ENCODE results near the gene DEF6.

Gene DEF6

DNA sequence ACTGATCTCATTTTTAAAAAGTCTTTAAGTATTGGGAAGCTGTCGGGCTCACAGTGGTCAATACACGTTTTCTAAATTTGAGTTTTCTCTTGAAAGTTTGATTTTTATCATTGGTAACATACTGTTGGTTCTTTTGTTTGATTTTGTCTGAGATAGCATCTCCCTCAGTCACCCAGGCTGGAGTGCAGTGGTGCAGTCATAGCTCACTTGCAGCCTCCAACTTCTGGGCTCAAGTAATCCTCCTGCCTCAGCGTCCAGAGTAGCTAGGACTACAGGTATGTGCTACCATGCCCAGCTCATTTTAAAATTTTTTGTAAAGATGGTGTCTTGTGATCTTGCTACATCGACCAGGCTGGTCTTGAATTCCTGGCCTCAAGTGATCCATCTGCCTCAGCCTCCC is 53.8 kb downstream of the DEF6 start:
- no peak for DNase-seq

DNA sequence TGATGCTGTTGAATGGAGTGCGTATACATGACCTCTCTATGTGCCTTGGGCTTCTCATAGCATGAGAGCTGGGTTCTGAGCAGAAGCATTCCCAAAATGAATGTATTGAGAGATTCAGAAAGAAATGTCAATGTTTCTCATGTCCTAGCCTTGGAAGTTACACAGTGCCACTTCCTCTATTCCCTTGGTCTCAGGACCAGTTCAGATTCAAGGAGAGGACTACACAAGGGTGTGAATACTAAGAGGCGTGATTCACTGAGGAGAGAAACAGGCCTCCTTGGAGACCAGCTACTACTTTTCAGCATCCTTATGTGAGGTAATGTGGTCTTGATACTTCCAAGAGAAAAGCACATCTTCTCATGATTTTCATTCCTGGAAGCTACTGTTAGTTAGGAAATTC is 55.1 kb downstream of the DEF6 start:
- no peak for DNase-seq

DNA sequence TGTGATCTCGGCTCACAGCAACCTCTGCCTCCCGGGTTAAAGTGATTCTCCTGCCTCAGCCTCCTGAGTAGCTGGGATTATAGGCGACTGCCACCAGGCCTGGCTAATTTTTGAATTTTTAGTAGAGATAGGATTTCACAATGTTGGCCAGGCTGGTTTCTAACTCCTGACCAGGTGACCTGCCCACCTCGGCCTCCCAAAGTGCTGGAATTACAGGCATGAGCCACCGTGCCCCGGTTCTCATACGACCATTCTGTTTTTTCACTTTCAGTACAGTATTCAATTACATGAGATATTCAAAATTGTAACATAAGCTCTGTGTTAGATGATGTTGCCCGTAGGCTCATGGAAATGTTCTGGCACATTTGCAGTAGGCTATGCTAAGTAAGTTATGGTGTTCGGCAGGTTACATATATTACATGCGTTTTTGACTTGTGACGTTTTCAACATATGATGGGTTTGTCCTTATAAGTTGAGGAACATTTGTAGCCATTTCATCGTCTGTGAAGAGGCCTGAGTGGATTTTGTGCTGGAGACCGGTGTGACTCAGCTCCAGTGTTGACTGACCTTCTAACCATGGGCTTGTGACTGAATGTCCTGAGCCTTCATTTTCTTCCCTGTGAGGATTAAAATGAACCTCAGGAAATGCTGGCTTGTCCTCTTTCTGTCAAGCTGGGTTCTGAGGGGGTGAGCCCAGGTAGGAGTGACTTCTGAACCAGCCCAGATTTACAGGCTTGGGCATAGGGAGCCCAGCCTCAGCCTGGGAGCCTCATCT is 56.9 kb downstream of the DEF6 start:
- DNase-seq = no peak

DNA sequence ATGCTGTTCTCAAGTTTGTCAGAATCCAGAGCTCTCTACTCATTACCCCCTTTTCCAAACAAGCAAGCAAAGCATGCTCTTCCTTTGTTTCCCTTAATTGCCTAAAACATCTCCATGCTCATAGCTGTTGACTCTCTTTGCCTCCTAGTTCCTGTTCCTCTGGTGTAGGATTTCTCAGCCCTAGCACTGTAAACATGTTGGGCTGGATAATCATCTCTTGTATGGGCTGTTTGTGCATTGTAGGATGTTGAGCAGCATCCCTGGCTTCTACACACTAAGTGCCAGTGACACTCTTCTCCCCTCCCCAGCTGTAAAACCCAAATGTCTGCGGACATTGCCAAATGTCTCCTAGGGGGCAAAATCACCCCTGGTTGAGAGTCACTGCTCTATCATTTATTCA is 58.8 kb downstream of the DEF6 start:
- DNase-seq = no peak

DNA sequence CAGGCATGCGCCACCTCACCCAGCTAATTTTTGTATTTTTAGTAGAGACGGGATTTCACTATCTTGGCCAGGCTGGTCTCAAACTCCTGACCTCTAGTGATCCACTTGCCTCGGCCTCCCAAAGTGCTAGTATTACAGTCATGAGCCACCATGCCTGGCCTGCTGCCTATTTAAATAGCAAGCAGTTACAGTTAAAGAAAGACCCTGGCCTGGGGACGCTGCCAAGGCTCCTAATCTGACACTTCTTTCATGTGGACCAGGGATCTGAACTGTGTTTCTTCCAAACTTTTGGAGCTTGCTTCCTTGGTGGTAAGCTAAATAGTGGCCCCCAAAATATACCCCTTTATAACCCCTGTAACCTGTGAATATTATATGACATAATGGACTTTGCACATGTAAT is 60.1 kb downstream of the DEF6 start:
- no peak for DNase-seq

DNA sequence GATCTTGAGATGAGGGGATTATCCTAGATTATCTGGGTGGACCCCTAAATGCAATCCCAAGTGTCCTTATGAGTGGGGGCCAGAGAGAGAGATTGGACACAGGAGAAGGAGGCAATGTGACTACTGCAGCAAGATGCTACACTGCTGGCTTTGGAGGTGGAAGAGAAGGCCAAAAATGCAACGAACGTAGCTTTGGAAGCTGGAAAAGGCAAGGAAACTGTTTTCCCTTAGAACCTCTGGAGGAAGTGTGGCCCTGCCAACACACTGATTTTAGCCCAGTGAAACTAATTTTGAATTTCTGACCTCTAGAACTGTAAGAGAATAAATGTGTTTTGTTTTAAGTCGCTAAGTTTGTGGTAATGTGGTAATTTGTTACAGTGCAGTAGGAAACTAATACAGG is 60.5 kb downstream of the DEF6 start:
- no peak for DNase-seq

DNA sequence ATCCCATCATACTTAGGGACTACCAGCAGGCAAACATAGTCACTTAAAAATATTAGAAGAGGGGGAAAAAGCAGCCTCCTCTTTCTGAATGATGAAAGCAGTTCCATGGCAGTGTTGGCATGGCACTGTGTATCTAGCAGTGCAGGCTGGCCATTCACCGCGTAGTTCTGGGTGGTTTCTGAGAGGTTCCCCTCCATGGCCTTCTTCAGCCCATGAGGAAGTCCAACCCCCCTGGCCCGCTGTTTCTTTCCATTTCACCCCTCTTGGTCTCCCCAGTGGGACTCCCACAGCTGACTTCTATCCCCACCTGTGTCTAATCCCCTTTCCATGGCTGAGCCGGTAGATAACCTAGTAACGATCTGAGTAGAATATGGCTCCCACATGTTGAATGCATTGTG is 61.7 kb downstream of the DEF6 start:
- DNase-seq = no peak

DNA sequence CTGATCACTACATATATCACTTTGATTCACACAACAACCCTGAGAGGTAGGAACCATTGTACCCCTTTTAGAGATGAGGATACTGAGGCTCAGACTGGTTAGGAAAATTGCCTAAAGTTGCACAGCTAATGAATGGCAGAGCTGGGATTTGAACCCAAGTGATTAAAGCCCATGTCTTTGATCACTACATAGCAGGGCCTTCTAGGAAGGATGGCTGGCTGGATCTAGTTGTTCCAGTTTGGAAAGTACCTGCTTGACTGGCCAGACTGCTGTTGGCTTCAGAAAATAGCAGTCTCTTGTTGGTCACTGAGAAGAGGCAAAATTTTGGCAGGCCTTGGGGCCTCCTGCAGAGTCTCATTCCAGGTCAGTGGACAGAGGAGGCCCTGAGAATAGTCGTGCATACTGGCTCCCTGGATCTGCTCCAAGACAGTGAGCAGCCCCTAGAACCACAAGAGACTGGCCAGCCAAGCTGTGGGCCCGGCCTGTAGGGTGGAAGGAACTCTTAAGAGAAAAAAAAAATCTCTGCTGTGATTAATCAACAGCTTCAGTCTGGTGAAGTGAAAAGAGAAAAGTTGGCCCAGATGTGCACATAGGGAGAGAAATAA is 62.2 kb downstream of the DEF6 start:
- no peak for DNase-seq

DNA sequence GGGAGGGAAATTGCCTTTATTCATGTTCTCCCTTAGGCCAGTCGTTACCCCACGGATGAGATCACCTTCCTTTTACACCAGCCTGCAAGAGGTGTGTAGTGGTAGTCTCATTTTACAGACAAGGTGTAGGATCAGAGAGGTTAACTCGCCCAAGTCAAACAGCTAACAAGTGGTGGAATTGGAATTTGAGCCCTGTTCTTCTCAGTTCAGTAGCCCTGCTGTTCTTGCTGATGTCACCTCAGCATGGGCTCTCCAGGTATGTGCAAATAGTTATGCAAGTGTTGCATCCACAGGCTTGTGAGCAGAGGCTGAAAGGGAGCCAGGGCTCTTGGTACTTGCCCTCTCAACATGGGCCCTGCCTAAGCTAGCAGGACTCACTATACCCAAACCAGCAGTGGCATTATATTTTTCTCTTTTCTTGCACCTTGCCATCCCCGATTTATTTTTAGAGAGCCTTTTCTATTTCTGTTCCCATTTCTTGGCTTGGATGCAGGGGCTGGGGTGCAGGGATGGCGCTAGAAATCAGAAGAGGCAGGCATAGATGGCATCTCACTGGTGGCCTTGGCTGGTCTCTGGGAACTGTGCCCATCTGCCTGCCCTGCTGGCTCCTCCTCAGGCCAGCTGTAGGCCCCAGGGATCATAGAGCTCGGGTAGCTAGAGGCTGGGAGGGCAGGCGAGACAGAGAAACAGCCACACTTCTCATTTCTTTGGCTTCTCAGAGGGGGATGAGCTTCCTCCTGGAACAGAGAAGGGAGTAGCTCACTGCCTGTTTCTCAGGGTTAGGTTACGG is 62.9 kb downstream of the DEF6 start:
- DNase-seq = no peak

DNA sequence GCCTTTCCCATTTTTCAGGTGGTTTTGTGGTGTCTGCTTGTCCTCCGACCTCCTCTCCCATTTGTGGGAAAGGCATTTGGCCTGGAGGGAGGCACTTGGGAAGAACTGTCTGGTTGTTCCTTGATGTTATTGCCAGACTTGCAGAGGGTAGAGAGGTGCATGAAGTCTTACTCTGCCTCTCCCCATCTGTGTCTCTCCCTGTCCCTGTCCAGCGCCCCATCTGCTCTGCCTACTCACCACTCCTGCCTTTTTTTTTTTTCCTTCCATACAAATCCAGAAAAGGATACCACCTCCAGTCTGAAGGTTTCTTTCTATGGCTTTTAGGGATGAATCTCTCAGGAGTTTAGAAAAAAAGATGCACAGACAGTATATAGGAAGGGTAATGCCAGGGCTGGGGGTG is 64.6 kb downstream of the DEF6 start:
- DNase-seq = no peak

DNA sequence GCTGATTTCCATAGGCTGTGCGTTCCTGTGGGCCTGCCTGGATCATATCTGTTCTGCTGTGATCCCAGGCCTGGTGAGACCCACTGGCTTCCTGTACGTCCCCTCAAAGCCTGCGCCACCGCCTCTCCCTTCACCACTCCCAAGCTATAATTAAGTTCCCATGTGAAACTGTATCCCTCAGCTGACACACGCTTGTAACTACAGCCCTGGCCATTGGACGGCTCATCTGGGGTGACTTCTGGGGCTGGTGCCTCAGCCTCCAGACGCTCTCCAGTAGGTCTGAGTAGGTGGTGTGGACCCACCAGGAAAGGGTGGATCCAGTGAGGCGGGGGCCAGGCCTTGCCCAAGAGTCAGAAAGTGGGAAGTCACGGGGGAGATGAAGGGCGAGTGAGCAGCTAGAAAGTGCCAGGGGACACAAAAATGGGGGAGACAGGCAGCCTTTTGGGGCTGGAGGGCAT is 65.7 kb downstream of the DEF6 start:
- no peak for DNase-seq

DNA sequence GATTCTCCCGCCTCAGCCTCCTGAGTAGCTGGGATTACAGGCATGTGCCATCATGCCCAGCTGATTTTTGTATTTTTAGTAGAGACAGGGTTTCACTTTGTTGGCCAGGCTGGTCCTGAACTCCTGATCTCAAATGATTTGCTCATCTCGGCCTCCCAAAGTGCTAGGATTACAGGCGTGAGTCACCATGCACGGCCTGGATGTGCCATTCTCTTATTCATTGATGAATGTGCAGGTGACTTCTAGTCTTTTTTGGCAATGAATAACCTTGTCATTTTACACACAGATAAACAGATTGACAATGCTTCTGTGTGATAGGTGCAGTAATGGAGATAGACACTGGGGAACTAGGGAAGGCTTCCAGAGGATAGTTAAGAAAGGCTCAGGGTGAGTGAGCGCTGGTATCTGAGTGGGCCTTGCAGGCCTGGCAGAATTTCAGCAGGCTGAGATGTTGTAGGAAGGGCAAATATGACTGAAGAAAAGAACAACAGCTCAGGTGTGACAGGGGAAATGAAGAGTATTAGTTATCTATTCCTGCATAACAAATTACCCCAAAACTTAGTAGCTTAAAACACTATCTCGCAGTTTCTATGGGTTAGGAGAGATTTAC is 68.1 kb downstream of the DEF6 start:
- DNase-seq = no peak

DNA sequence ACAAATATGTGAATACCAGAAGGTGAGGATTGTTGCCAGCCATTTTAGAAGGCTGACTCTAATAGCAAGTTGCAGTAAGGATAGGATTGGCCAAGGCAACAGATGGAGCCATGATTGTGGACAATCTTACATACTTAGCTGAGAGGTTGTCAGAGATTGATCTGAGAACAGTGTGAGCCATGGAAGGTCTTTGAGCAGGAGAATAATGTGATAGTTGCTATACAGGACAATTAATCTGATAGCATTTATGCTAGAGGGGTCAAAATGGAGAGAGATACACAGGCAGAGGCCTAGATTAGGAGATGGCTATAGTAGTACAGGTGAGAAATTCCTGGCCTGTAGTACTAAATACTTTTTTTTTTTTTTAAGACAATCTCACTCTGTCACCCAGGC is 68.6 kb downstream of the DEF6 start:
- DNase-seq = no peak

DNA sequence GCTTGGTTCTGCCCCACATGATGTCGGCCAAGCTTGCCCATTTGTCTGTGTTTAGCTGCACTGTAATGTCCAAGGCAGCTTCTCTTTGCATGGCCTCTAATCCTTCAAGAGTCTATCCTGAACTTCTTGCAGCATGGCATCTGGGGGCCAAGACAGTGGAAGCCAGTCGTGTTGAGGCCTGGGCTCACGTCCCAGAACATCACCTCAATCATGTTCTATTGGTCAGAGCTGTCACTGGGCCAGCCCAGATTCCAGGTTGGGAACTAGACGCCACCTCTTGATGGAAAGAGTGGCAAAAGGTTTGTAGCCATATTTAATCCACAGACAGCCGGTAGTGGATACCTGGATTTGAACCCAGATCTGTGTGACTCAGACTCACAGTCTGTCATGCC is 70.0 kb downstream of the DEF6 start:
- DNase-seq = no peak

DNA sequence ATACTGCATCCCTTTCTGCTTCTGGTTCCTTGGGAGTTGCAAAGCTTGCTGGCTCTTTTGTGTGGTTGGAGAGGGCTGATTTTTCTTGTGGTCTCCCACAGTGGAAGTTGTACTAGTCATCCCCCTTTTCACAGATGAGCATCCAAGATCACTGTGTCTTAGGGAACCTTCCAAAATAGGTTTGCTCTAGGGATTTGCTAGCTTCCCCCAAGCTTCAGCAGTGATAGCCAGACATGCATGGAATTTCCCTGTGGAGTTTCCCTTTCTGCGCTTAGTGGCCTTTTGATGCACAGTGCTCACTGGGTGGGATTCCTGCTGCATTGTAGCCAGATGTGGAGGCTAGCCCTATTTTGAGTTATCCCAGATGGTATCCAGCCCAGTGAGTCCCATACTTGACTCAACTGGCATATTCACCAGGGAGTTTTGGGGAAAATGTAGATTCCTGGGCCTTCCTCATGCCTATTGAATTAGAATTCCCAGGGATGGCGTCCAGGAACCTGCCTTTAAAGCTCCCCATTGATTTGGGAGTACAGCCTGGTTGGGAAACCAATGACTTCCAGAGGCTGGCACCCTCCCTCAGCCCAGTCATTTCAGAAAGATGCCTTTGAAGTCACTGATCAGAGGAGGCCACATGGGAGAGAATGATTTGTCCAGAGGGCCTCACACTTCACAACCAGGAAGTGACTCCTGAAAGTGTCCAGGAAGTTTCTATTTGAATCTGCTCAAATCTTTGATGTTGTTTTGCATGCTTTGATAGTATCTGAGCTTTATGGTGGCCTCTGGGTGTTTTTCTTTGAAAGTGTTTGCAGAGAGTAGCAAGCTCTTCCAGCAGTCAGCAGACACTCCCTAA is 70.6 kb downstream of the DEF6 start:
- peak; percentile 31 for DNase-seq

DNA sequence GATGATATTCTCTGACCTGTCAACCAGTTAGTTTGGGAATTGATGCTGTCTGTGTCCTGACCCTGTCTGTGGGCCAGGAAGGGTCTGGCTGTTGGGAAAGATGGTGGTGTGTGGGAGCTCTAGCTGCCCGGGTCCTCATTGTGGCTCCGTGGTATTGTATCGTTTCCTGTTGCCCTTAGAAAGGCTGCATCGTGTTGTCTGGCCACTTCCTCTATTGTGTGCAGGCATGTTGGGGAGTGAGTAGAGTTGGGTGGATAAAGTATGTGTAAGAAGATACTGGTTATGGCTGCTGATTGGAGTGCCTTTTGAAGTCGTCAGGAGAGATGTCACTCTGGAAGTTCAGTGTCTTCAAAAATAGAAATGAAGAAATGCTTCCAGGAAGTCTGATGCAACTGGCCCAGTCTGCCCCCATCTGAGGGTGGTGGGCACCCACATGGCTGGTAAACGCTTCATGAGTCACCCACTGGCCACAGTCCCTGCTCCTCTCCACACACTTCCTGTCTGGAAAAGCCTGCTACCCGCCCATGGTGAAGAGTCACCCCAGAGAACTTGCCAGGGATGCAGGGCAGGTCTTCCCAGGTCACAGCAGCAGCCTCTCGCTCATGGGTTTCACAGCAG is 72.6 kb downstream of the DEF6 start:
- DNase-seq = peak; percentile 42

DNA sequence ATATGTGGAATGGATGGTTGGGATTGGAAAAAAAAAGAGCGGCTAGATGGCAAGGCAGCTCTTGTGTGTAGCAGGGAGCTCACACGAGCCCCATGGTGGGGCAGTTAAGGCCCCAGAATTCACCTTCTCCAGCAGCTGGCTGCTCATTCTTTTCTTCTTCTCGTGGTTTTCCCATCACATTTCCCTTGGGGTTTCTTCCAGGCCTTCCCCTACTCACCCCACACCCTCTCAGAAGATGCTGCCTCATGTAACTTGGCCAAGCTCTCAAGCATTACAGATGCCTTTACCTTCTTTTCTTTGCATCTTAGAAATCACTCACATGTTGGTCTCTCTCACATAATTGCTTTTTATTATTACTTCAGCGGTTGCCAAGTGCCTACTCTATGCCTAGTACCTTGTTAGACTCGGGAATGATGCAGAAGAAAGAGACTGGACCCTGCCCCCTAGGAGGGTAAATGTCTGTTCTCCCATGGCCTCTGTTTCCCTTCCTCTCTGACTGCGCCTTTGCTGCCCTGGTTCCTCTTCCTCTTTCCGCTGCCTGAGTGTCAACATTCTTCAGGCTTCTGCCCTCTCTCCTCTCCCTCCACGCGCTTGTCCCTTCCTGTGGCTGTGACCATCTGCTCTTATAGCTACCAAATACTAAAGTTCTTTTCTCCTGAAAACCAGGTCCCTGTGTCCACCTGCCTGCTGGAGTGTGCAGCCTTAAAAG is 73.3 kb downstream of the DEF6 start:
- no peak for DNase-seq

Data from CD4-positive, alpha-beta T cell treated with Interleukin-21 for 1 hour (primary cell).